Nephron progenitor cell (in vitro differentiated cells): ENCODE data around the gene FBXO39.

Source experiments
- DNase-seq: peaks from one replicate; pipeline ENCODE4 v3.0.0; 2021
- H3K27ac Mint-ChIP-seq: 2 replicates; pipeline ENCODE4 v1.8.0; 2021; ENCODE audit warnings: mild to moderate bottlenecking, moderate library complexity, mixed read lengths
- H3K27me3 Mint-ChIP-seq: 2 replicates; pipeline ENCODE4 v1.8.0; 2021; ENCODE audit warnings: mild to moderate bottlenecking, low read depth, mixed read lengths; ENCODE audit not compliant: poor library complexity
- H3K36me3 Mint-ChIP-seq: 2 replicates; pipeline ENCODE4 v1.8.0; 2021; ENCODE audit warnings: low read depth, mixed read lengths
- H3K4me1 Mint-ChIP-seq: 2 replicates; pipeline ENCODE4 v1.8.0; 2021; ENCODE audit warnings: mixed read lengths
- H3K4me3 Mint-ChIP-seq: 2 replicates; pipeline ENCODE4 v1.8.0; 2021; ENCODE audit warnings: mild to moderate bottlenecking, moderate library complexity, mixed read lengths
- H3K9me3 Mint-ChIP-seq: 2 replicates; pipeline ENCODE4 v1.8.0; 2021; ENCODE audit warnings: mild to moderate bottlenecking, moderate library complexity, mixed read lengths
- TF ChIP-seq, protein P1 (sequence below): fragments of 200-600 bp; sonication (generic); IDR thresholded peaks from 2 replicates; pipeline ENCODE4 v1.5.0; 2021; ENCODE audit warnings: antibody characterized with exemption

Gene FBXO39

DNA sequence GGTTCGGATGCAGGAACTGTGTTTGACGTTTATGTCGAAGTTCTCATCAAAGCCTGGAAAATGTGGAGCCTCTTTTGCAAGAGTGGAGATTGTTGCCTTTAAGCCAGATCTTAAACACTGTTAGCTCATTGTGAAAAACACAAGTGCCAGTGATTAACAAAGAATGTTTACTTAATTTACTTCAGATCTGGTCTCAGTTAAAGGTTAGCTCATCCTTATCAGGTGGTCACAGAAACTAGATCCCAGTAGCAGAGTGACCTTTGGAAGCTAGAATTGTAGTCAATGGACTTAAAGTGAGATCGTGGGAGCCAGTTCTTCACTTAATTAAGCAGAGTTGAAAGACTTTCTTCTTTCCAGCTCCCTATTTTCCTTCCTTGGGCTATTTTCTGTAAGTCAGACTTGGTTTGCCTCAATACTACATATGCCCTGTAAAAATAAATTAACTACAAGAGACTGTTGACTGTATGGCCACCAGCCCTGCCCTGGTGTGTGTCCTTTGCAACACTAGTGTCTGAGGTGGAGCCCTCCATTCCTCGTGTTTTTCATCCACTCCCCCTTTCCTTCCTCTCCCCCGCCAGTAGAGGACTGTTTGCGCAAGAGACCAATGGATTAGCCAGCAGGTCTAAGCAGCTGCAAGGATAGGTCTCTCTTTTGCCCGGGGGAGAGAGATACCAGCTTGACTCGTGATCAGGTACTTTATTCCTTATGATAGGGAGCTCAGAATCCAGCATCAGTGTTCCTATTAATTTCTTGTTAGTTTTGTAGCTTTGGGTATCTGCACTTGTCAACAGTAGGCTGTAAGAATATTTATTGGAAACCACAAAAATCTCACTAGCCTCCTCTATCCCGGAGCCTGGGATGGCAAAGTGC lies 20.2 kb downstream of the FBXO39 start:
- Mint-ChIP-seq H3K27me3 (peaks cover 40% of the 10 kb centered on the region), H3K9me3 (no peaks in the 10 kb centered on the region), H3K27ac (no peak overlapping the region), H3K4me1 (no peaks in the 10 kb centered on the region), H3K36me3 (no peaks in the 10 kb centered on the region), H3K4me3 (no peak overlapping the region)
- TF ChIP-seq, protein P1, sequence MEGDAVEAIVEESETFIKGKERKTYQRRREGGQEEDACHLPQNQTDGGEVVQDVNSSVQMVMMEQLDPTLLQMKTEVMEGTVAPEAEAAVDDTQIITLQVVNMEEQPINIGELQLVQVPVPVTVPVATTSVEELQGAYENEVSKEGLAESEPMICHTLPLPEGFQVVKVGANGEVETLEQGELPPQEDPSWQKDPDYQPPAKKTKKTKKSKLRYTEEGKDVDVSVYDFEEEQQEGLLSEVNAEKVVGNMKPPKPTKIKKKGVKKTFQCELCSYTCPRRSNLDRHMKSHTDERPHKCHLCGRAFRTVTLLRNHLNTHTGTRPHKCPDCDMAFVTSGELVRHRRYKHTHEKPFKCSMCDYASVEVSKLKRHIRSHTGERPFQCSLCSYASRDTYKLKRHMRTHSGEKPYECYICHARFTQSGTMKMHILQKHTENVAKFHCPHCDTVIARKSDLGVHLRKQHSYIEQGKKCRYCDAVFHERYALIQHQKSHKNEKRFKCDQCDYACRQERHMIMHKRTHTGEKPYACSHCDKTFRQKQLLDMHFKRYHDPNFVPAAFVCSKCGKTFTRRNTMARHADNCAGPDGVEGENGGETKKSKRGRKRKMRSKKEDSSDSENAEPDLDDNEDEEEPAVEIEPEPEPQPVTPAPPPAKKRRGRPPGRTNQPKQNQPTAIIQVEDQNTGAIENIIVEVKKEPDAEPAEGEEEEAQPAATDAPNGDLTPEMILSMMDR = no peak
- DNase-seq = no peak

DNA sequence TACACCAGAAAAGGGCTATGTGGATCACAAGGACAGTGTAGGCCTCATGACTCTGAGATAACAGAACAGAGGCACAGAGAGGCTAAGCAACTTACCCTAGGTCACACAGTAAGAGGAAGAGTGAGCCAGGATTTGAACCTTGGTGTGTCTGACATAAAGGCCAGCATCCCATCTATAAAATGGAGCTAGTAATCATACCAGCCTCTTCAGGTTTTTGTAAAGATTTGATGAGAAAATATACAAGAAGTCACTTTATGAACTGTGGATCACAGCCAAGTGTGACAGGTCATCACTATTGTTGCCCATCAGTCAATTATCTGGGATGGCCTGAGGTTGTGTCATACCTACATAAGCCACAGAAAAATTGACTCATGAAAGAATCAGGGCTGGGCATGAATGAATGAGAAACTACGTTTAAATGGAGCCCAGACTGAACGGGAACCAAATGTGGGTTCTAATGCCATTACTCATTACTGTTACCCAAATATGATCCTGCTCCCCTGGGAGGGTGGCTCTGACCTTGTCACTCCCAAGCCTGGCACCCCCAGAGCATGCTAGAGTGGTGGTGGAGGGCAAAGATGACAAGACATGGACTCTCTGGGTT lies 21.0 kb downstream of the FBXO39 start:
- Mint-ChIP-seq H3K9me3 (no peaks in the 10 kb centered on the region), H3K27me3 (peaks cover 32% of the 10 kb centered on the region)

DNA sequence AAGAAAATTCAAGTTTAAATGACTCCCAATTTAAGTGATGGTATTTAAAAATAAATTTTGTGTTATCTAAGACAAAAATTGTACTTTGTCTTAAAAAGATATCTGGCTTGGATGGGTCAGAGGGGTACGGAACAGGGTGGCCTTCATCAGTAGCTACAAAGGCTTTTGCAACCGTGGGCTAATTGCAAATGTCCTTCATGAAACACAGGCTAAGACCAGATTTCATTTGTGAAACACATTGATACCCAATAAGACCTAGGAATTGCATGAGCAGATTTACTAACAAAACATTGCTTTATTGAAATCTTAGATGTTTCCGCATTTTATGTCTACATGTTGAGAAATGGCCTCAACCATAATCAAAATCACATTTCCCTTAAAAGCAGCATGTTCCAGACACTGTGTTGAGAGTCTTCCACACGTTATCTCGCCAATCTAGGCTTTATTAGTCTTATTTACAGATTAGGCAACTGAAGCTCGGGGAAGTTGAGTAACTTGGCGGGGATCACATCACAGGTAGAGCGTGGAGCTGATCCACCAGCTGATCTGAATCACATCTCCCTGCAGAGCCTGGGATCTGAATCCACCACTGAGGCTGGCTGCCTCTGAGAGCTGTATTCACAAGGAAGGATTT lies 21.8 kb downstream of the FBXO39 start:
- Mint-ChIP-seq H3K27me3 (peaks cover 25% of the 10 kb centered on the region), H3K36me3 (no peaks in the 10 kb centered on the region), H3K27ac (no peak overlapping the region), H3K4me3 (no peak overlapping the region), H3K9me3 (no peaks in the 10 kb centered on the region), H3K4me1 (no peaks in the 10 kb centered on the region)
- TF ChIP-seq, protein P1 = no peak
- DNase-seq = no peak

More for the DNA sequence above, 21.0 kb downstream of the FBXO39 start:
- DNase-seq = no peak
- TF ChIP-seq, protein P1 = no peak
- no peaks in the 10 kb centered on the region for H3K36me3 Mint-ChIP-seq
- no peaks in the 10 kb centered on the region for H3K4me1 Mint-ChIP-seq
- no peak overlapping the region for H3K4me3 Mint-ChIP-seq
- H3K27ac Mint-ChIP-seq = no peak overlapping the region

DNA sequence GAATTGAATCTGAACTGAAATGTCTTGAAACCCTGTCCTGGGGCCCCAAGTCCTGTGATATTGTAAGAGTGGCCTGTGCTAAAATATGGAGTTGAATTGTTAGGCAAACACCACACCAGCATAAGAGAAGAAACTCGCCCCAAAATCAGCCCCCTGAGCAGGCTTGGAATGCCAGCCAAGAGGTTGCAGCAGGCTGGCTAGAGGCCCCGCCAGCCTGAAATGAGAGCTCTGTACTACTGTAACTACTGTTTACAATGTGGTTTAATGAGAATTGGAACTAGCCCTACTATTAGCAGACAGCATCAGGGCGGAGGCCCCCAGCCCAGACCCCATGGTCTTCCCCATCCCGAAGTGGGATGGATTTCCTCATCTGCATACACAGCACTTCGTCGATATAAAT lies 23.7 kb downstream of the FBXO39 start:
- H3K4me1 Mint-ChIP-seq = no peaks in the 10 kb centered on the region

DNA sequence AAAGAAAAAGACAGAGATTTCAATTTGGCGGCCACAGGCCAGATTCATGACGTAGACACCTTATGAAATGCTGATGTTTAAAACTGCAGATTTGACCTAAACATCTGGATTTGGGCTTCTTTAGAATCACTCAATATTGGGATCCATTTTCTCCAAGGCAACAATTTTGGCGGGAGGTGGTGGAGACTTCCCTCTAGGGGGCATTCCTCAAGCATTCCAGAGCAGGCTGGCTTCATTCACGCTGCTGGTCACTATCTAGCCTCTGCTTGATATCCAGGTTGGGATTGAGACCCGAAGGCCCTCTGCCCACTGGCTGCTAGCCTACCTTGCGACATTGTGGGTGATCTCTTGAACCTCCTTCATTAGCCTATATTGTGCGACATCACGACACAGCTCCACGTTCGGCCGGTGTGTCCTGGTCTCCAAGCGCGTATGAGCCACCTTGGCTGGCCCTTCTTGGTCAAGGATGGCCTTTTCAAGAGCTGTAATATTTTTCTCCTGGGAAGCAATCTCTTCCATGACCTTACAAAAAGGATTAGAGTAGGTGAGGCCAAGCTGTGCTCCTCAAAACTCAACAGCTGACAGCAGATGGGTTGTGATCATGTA lies 24.5 kb downstream of the FBXO39 start:
- no peak for DNase-seq
- no peak overlapping the region for H3K4me3 Mint-ChIP-seq

More for the DNA sequence above, 23.7 kb downstream of the FBXO39 start:
- peaks cover 24% of the 10 kb centered on the region for H3K27me3 Mint-ChIP-seq
- no peak for DNase-seq
- TF ChIP-seq, protein P1 = no peak
- no peaks in the 10 kb centered on the region for H3K36me3 Mint-ChIP-seq
- no peak overlapping the region for H3K4me3 Mint-ChIP-seq
- no peak overlapping the region for H3K27ac Mint-ChIP-seq
- H3K9me3 Mint-ChIP-seq = no peaks in the 10 kb centered on the region

More for the DNA sequence above, 24.5 kb downstream of the FBXO39 start:
- no peaks in the 10 kb centered on the region for H3K4me1 Mint-ChIP-seq
- H3K27ac Mint-ChIP-seq = no peak overlapping the region
- no peaks in the 10 kb centered on the region for H3K36me3 Mint-ChIP-seq
- H3K9me3 Mint-ChIP-seq = no peaks in the 10 kb centered on the region
- peaks cover 31% of the 10 kb centered on the region for H3K27me3 Mint-ChIP-seq
- TF ChIP-seq, protein P1 = peak; percentile 14
